Ovary (tissue), 3 donors: ENCODE data around the gene HLA-DOB.

Source experiments
- EP300 ChIP-seq: sonication (generic); formaldehyde crosslinking; IDR thresholded peaks from one replicate; pipeline ENCODE4 v1.6.1; 2017; ENCODE audit warnings: antibody characterized with exemption
- POLR2A ChIP-seq: fragments of 450-650 bp; IDR thresholded peaks from one replicate; pipeline ENCODE4 v1.6.1; 2017; ENCODE audit warnings: antibody characterized with exemption, mild to moderate bottlenecking, moderate library complexity
- TF ChIP-seq, protein P1 (sequence below), 3 donors: fragments of 450-650 bp in 2 of 3; fragments of 200-600 bp in 1 of 3; IDR thresholded peaks; one replicate each; pipeline versions ENCODE4 v1.5.1 to v1.8.0; 2016 to 2022; ENCODE audit warnings: antibody characterized with exemption in 3 of 3, mild to moderate bottlenecking in 1 of 3
- donor health status: DM: no; HTN: no; CAD: no.

DNA sequence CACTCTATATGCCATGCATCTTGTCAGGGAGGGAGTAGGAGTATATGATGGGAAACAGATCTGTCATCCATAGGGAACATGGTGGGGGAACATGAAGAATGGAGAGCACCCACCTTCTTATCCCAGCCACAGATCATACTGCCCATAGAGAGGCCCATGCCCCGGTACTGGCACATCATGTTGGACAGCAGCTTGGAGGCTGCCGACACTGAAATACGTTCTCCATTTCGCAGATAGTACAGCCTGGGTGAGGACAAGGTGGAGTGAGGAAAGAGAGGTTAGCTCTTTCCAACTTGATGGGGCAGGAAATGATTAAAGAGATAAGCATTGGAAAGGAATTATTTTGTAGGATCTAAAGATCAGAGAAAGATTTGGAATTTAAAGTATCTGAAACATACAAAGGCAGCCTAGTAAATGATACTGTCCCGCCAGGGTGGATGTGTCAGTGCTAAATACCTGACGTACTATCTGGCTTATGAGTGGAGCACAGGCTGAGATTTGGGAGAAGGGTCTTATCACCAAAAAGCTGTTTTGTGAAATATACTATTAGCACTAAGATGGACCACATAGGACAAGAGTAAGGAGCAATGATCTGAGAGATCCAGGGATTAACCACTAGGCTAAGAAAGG lies 25.3 kb upstream of the HLA-DOB start:
- TF ChIP-seq, protein P1, sequence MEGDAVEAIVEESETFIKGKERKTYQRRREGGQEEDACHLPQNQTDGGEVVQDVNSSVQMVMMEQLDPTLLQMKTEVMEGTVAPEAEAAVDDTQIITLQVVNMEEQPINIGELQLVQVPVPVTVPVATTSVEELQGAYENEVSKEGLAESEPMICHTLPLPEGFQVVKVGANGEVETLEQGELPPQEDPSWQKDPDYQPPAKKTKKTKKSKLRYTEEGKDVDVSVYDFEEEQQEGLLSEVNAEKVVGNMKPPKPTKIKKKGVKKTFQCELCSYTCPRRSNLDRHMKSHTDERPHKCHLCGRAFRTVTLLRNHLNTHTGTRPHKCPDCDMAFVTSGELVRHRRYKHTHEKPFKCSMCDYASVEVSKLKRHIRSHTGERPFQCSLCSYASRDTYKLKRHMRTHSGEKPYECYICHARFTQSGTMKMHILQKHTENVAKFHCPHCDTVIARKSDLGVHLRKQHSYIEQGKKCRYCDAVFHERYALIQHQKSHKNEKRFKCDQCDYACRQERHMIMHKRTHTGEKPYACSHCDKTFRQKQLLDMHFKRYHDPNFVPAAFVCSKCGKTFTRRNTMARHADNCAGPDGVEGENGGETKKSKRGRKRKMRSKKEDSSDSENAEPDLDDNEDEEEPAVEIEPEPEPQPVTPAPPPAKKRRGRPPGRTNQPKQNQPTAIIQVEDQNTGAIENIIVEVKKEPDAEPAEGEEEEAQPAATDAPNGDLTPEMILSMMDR (IDR thresholded peaks at IDR 0.05) = no peak
- TF ChIP-seq POLR2A = no peak
- TF ChIP-seq EP300 = no peak
